AG08395 (cell line): ENCODE results near the gene TIMM10B.
A peak's percentile ranks its signal among the peaks of the same experiment; 100 is the strongest.
"Not testable (repeated sequence)": the region's sequence is repeated elsewhere in the genome, so short reads cannot be mapped to it uniquely, and the experiment has no call there.

ENCODE experiments used
- DNase-seq: peaks from one replicate; pipeline ENCODE4 v3.0.0; 2012; ENCODE audit warnings: mixed read lengths, low spot score

Gene TIMM10B

GRCh38 chr11:6516865-6517264 is 35.6 kb downstream of the TIMM10B start:
- no peak for DNase-seq

DNA sequence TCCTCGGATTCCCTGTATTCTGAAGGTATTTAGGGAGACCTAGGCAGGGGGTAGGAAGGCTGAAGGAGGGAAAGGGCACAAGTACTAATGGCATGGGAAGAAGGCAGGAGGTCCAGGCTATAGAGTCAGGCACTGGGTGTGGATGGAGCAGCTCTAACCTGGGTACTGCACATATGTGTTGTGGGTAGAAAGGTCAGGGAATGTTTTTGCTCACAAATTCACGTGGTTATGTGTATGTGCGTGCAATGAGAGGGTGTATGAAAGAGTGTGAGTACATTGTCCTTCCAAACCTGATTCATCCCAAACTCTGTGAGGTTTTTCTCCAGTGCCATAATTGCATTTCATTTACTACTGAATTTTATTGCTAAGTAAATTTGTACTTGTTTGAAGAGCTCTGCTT is 39.0 kb downstream of the TIMM10B start:
- no peak for DNase-seq

GRCh38 chr11:6521946-6522345 is 40.6 kb downstream of the TIMM10B start:
- not testable (repeated sequence) for DNase-seq

DNA sequence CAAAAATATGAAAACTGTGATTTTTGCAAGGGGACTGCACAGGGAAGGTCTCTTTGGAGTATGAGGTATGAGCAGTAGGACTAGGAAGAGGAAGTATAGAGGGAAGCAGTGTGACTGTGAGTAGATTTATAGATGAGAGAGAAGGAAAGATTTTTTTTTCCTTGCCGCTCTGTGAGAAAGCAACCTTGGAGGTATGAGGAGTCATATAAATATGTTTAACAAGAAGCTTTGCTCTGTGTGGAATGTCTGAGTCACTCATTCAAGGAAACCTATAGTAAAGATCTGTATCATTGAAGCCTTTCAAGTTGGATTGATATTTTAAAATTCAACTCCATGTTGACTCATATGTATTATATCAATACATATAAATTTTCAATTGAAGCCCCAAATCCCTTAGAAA is 42.0 kb downstream of the TIMM10B start:
- peak; percentile 22 for DNase-seq

DNA sequence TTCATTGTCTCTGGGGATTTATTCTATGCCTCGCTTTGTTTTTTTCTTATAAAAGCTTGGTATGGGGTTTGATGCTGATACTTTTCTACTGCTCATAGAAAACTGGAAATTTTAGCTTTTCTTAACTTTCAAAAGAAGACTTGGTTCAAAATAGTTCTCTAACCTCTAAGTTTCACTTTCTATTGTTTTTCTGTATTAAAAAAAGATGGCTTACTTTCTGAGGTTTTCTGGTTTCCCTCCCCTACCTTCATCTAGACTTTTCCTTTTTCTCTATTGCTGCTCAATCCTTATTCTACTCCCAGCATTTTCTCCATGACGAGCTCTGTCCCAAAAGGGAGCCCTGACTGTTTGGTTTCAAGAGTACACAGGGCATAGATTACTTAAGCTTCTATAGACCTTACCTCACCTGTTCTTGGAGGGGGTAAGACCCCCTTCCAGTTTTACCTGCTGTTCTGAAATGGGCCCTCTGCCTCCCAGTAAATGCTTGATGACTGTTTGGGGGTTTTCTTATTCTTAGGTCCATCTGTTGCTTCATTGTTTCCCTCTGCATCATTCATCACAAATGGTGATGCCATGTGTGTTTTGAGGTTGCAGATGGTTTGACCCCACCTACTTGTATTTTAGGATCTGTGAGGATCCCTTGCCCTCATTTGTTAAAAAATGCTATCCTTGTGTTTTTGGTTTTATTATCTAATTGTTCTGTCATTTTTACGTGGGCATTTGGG is 45.3 kb downstream of the TIMM10B start:
- DNase-seq, result no peak

DNA sequence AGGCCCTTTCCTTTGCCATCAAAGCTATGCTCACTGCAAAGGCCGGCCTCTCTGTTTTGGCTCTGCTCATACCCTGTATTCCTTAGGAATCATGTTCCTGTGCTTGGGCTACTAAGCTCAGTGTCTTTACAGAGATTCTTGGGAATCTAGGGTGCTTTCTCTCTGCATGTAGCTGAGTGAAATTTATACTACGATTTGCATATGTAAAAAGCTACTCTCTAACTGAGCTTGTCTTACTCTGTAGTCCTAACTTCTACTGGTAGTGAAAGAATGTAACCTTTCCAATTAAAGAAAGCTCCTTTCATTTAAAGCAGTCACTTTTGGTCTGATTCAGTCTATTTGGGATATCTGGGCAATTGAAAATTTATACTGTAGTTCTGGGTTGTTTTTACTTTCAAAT is 48.0 kb downstream of the TIMM10B start:
- no peak for DNase-seq

GRCh38 chr11:6530848-6531247 is 49.5 kb downstream of the TIMM10B start:
- no peak for DNase-seq

DNA sequence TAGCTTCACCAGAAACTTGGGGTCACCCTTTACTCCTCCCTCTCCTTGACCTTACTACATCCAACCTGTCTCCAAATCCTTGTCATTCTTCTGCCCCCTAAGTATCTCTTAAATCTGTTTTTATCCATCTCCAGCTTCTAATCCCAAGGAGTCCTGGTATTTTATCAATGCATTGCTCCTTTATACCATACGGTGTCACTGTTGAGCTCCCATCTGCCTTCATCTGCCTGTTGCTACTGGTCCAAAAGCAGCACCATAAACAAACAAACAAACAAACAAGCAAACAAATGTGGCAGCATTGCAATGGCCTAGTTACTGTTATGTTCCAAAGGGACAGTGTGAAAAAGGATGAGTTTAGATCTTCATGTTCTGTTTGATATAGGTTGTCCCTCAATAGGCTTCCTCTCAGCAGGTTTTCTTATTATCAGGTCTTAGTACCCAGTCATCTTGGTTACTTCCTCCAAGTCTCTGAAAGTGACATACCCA is 50.0 kb downstream of the TIMM10B start:
- DNase-seq, result peak; percentile 79
